Measurements from ENCODE around the gene CAT.

The CAT gene

GRCh38 chr11:34493926-34494595 is 55.3 kb downstream of the CAT start:
- no peak for TF ChIP-seq ZFX (IDR thresholded peaks at IDR 0.05; ENCODE audit: borderline replicate concordance)
- TF ChIP-seq, protein P1, sequence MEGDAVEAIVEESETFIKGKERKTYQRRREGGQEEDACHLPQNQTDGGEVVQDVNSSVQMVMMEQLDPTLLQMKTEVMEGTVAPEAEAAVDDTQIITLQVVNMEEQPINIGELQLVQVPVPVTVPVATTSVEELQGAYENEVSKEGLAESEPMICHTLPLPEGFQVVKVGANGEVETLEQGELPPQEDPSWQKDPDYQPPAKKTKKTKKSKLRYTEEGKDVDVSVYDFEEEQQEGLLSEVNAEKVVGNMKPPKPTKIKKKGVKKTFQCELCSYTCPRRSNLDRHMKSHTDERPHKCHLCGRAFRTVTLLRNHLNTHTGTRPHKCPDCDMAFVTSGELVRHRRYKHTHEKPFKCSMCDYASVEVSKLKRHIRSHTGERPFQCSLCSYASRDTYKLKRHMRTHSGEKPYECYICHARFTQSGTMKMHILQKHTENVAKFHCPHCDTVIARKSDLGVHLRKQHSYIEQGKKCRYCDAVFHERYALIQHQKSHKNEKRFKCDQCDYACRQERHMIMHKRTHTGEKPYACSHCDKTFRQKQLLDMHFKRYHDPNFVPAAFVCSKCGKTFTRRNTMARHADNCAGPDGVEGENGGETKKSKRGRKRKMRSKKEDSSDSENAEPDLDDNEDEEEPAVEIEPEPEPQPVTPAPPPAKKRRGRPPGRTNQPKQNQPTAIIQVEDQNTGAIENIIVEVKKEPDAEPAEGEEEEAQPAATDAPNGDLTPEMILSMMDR (IDR thresholded peaks at IDR 0.05), result no peak
- H3K27ac ChIP-seq, result no peak overlapping the region

GRCh38 chr11:34495239-34495723 is 56.5 kb downstream of the CAT start:
- TF ChIP-seq, protein P1 (IDR thresholded peaks at IDR 0.05), result no peak
- TF ChIP-seq ZFX (IDR thresholded peaks at IDR 0.05; ENCODE audit: borderline replicate concordance), result no peak
- H3K27ac ChIP-seq, result no peak overlapping the region

GRCh38 chr11:34495724-34496377 is 57.1 kb downstream of the CAT start:
- H3K27ac ChIP-seq, result no peak overlapping the region
- TF ChIP-seq, protein P1 (IDR thresholded peaks at IDR 0.05), result no peak

DNA sequence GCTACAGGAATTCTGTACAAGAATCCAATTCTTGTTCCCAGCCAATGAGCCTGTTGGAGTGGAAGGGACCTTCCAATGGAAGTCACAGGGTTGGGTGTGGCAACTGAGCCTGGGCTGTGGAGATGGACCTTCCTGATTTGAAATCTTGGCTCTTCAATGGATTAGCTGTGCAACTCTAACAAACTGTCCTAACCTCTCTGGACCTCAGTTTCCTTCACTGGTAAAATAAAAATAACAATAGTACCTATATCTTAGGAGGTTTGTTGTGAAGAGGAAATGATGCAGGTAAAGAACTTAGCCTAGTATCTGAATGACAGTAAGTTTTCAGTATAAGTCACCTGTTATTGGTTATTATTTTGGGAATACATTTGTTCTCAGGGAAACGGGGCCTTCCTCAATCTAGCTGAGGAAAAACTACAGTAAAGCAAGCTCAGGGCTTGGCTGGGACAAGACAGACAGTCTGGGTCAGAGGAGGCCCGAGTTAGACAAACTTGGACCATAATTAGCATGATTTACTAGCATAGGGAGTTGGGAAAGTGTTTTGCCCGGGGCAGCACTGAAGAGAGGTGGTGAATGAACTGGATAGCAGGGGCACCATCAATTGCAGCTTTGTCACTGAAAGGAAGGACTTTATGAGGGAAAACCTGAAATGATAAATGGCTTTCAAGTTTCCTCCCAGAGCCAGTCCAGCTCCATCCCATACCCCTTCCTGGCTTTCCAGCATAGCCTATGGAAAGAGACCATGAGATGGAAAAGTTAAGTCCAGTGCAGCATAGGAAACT is 61.2 kb downstream of the CAT start:
- TF ChIP-seq, protein P1 (IDR thresholded peaks at IDR 0.05), result no peak
- no peak for TF ChIP-seq ZFX (IDR thresholded peaks at IDR 0.05; ENCODE audit: borderline replicate concordance)
- no peak overlapping the region for H3K27ac ChIP-seq

DNA sequence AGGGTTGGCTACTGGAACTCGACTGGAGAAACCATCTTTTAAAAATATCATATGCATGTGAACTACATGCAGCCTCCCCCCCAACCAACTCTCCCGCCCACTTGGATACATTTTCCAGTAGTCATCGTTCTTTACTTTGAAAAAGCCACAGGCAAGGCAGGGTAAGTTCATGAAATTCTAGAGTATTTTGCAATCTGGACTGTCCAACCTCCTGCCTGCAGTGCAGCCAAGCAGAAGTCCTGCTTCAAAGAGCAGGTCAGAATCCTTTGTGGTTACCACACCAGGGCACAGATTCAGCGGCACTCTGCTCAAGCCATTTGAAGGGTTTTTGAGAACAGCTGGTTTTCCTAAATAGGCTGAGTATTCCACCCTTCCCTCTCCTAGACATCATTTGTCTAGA is 62.8 kb downstream of the CAT start:
- TF ChIP-seq, protein P1 (IDR thresholded peaks at IDR 0.05), result no peak
- no peak for TF ChIP-seq ZFX (IDR thresholded peaks at IDR 0.05; ENCODE audit: borderline replicate concordance)
- H3K27ac ChIP-seq, result no peak overlapping the region

DNA sequence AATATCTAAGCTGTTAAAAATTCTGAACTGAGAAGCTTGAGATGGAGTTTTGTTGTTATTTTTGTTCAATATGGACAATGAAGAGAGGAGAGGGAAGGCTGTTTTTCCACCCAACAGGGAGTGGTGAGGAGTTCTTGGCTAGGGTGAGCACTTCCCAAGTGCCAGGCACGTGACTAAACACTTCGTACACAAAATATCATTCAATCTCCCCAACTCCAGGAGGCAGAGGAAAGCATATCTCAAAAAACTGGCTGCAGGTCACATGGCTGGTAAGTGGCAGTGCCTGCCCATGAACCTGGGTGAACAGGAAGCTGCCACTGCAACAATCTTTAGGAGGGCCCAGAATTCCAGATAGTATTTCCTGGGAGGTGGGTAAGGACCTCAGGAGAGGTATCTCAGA is 63.2 kb downstream of the CAT start:
- no peak overlapping the region for H3K27ac ChIP-seq
- TF ChIP-seq, protein P1 (IDR thresholded peaks at IDR 0.05), result no peak

DNA sequence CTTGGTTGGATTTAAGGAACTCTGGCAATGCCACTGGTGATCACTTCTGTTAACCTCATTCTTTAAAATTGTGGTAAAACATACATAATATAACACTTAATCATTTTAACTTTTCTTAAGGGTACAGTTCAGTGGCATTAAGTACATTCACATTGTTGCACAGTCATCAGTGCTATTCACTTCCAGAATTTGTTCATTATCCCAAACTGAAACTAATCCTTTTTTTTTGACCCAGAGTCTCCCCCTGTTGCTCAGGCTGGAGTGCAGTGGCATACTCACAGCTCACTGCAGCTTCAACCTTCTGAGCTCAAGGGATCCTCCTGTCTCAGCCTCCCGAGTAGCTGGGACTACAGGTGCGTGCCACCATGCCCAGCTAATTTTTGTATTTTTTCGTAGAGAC is 64.2 kb downstream of the CAT start:
- TF ChIP-seq, protein P1 (IDR thresholded peaks at IDR 0.05), result no peak
- no peak for TF ChIP-seq ZFX (IDR thresholded peaks at IDR 0.05; ENCODE audit: borderline replicate concordance)
- no peak overlapping the region for H3K27ac ChIP-seq

Data from 22Rv1 (cell line).